ENCODE measurements around the gene FBXL4.
A peak's percentile ranks its signal among the peaks of the same experiment; 100 is the strongest.

DNA sequence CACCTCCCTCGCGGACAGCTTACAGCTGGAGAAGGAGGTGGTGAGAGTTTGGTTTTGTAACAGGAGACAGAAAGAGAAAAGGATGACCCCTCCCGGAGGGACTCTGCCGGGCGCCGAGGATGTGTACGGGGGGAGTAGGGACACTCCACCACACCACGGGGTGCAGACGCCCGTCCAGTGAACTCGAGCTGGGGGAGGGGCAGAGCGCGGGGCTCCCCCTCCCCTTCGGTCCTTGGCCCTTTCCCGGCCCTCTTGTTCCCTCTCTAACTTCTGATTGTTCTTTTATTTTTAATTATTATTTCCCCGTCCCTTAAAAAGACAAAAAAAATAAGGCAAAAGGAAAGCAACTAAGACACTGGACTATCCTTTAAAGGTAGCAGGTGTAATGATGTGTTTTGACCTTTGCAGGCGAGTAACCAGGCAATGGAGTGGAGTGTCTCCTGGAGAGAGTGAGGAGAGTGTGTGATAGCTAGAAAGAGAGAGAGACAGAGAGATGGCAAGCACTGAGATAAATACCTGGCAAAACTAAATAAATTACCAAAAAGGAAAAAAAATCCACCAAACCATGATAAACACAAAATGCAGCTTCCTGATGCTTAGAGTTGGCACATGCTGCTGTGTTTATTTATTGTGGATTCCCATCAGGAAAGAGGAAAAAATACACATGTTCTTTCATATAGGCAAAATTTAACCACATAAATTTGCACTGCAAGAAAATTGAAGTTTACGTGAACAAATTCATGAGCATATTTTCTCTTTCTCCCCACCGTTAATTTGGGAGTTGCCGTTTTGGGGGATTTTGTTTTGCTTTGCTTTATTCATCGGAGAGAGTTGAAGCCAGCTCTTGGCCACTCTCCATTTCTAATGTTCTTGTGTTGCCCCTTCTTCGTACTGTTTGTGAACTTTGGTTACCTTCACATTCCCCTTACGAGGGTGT, 111.5 kb downstream of the FBXL4 start:
- TF ChIP-seq, protein P1, sequence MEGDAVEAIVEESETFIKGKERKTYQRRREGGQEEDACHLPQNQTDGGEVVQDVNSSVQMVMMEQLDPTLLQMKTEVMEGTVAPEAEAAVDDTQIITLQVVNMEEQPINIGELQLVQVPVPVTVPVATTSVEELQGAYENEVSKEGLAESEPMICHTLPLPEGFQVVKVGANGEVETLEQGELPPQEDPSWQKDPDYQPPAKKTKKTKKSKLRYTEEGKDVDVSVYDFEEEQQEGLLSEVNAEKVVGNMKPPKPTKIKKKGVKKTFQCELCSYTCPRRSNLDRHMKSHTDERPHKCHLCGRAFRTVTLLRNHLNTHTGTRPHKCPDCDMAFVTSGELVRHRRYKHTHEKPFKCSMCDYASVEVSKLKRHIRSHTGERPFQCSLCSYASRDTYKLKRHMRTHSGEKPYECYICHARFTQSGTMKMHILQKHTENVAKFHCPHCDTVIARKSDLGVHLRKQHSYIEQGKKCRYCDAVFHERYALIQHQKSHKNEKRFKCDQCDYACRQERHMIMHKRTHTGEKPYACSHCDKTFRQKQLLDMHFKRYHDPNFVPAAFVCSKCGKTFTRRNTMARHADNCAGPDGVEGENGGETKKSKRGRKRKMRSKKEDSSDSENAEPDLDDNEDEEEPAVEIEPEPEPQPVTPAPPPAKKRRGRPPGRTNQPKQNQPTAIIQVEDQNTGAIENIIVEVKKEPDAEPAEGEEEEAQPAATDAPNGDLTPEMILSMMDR (conservative IDR thresholded peaks at IDR 0.05 in 1 of 2, IDR thresholded peaks at IDR 0.05 in 1 of 2; ENCODE audit: extremely low read depth in 1 of 2, insufficient read depth in 1 of 2, low read depth in 1 of 2, low read length in 2 of 2) = no peak
- peak; percentile 70 for TF ChIP-seq EZH2 (IDR thresholded peaks at IDR 0.05; ENCODE audit: borderline replicate concordance, low read length)

Data from mammary epithelial cell (primary cell).